Upper lobe of left lung (tissue), 6 donors: ENCODE results near the gene PPM1E. TPM values are rescaled to one million over a fixed set of nuclear protein-coding genes. Genes with fewer than 3 reads are reported as not detected.

ENCODE experiments used
- ATAC-seq, 2 donors: fragments of 200-7000 bp; cut with Tn5 transposase; one replicate each; pipeline ENCODE4 v1.9.1; 2022; ENCODE audit warnings: mild to moderate bottlenecking in 2 of 2, moderate library complexity in 2 of 2; ENCODE audit not compliant: low FRiP score in 2 of 2
- DNase-seq, 2 donors: peaks; one replicate each; pipeline ENCODE4 v3.0.0-alpha.2; 2019 to 2020
- H3K27ac ChIP-seq, 4 donors: fragments of 200-600 bp; sonication (generic); one replicate each; pipeline ENCODE4 v1.5.1; 2016 to 2019
- H3K27me3 ChIP-seq, 4 donors: fragments of 200-600 bp; sonication (generic); one replicate each; pipeline ENCODE4 v1.5.1; 2017 to 2019
- H3K36me3 ChIP-seq, 4 donors: fragments of 200-600 bp; sonication (generic); one replicate each; pipeline ENCODE4 v1.5.1; 2016 to 2019
- H3K4me1 ChIP-seq, 4 donors: fragments of 200-600 bp; sonication (generic); one replicate each; pipeline ENCODE4 v1.5.1; 2018 to 2019
- H3K4me3 ChIP-seq, 4 donors: fragments of 200-600 bp; sonication (generic); one replicate each; pipeline ENCODE4 v1.5.1; 2017 to 2019; ENCODE audit warnings: mild to moderate bottlenecking in 2 of 4, moderate library complexity in 1 of 4
- H3K9me3 ChIP-seq, 4 donors: fragments of 200-600 bp; sonication (generic); one replicate each; pipeline ENCODE4 v1.5.1; 2018 to 2019
- CTCF ChIP-seq, 6 experiments: fragments of 450-650 bp in 4 of 6; fragments of 200-600 bp in 2 of 6; sonication (generic) in 2 of 6; IDR thresholded peaks; one replicate each; pipeline ENCODE4 v1.5.1; 2016 to 2019; ENCODE audit warnings: antibody characterized with exemption in 6 of 6
- EP300 ChIP-seq, 4 donors: sonication (generic); formaldehyde crosslinking; IDR thresholded peaks; one replicate each; pipeline ENCODE4 v1.5.1; 2017; ENCODE audit warnings: antibody characterized with exemption in 4 of 4, control low read depth in 2 of 4
- POLR2A ChIP-seq, 4 donors: fragments of 450-650 bp; IDR thresholded peaks; one replicate each; pipeline ENCODE4 v1.5.1; 2016 to 2017; ENCODE audit warnings: antibody characterized with exemption in 4 of 4, mild to moderate bottlenecking in 2 of 4
- POLR2AphosphoS5 ChIP-seq, 2 donors: sonication (generic); formaldehyde crosslinking; IDR thresholded peaks; one replicate each; pipeline ENCODE4 v1.5.1; 2017; ENCODE audit warnings: antibody characterized with exemption in 2 of 2
- WGBS, 2 donors: methylation state at CpG; one replicate each; pipeline ENCODE4 v1.1.5; 2017 to 2018; 5-methylcytosine and 5-hydroxymethylcytosine counted together
- total RNA-seq, 6 donors: library from RNA; depleted of rRNA in 4 of 6; stranded (reverse); fragments of >200 nt in 4 of 6; gene quantifications; one replicate each; pipeline versions ENCODE4 v1.1.0 to v1.2.1, GENCODE V29; 2016 to 2021
- donor health status: DM: no; HTN: no; CAD: no; lungs with moderate emphysema.
- donor health status: DM: no; HTN: yes; CAD: no; lungs with severe emphysema.

The PPM1E gene
- total RNA-seq, 6 donors from 2014 or later: under 0.01 to 0.76 (median 0.18) TPM

- H3K9me3 ChIP-seq: peaks cover 0 to 4% (median 0%) of the 10 kb centered on the region in 4 donors
- ATAC-seq (no peak), DNase-seq (no peak)
- no peak overlapping the region for H3K27ac ChIP-seq
- no peak for TF ChIP-seq EP300 (IDR thresholded peaks at IDR 0.05)
- TF ChIP-seq CTCF (IDR thresholded peaks at IDR 0.05): no peak
- no peak for TF ChIP-seq POLR2A (IDR thresholded peaks at IDR 0.05)
- TF ChIP-seq POLR2AphosphoS5 (IDR thresholded peaks at IDR 0.05): no peak
- no peaks in the 10 kb centered on the region for H3K27me3 ChIP-seq
- H3K36me3 ChIP-seq: no peaks in the 10 kb centered on the region
- WGBS, 2 donors: 70 to 76% methylated on average over 1 of the region's 1 CpG
- H3K4me3 ChIP-seq: no peak overlapping the region
- H3K4me1 ChIP-seq: no peaks in the 10 kb centered on the region
Observed at GRCh38 chr17:58802188-58802587, 46.5 kb downstream of the PPM1E start.

GRCh38 chr17:58806046-58806445, 50.4 kb downstream of the PPM1E start:
- Histone ChIP-seq H3K27me3 (no peaks in the 10 kb centered on the region), H3K4me3 (no peak overlapping the region), H3K4me1 (no peaks in the 10 kb centered on the region), H3K9me3 (peaks cover 0 to 4% (median 0%) of the 10 kb centered on the region in 4 donors), H3K27ac (no peak overlapping the region), H3K36me3 (no peaks in the 10 kb centered on the region)
- no peak for ATAC-seq
- no peak for TF ChIP-seq CTCF (IDR thresholded peaks at IDR 0.05)
- no peak for TF ChIP-seq POLR2A (IDR thresholded peaks at IDR 0.05)
- TF ChIP-seq POLR2AphosphoS5 (IDR thresholded peaks at IDR 0.05): no peak
- WGBS, 2 donors: 89 to 93% methylated on average over 5 of the region's 5 CpGs
- no peak for DNase-seq

GRCh38 chr17:58808609-58809563, 53.2 kb downstream of the PPM1E start:
- DNase-seq (no peak), ATAC-seq (no peak)
- Histone ChIP-seq H3K4me1 (no peaks in the 10 kb centered on the region), H3K4me3 (no peak overlapping the region), H3K27ac (no peak overlapping the region), H3K9me3 (no peaks in the 10 kb centered on the region), H3K27me3 (no peaks in the 10 kb centered on the region), H3K36me3 (no peaks in the 10 kb centered on the region)
- 75 to 80% methylated on average over 4 to 5 of the region's 5 CpGs for WGBS, 2 donors
- no peak for TF ChIP-seq POLR2A (IDR thresholded peaks at IDR 0.05)
- TF ChIP-seq EP300 (IDR thresholded peaks at IDR 0.05): no peak
- TF ChIP-seq POLR2AphosphoS5 (IDR thresholded peaks at IDR 0.05): no peak
- no peak for TF ChIP-seq CTCF (IDR thresholded peaks at IDR 0.05)

GRCh38 chr17:58809564-58809936, 53.9 kb downstream of the PPM1E start:
- no peak for ATAC-seq
- no peaks in the 10 kb centered on the region for H3K27me3 ChIP-seq
- WGBS, 2 donors: 82 to 83% methylated on average over 1 of the region's 1 CpG
- TF ChIP-seq POLR2AphosphoS5 (IDR thresholded peaks at IDR 0.05): no peak
- TF ChIP-seq CTCF (IDR thresholded peaks at IDR 0.05): no peak
- no peak for TF ChIP-seq EP300 (IDR thresholded peaks at IDR 0.05)
- no peak for TF ChIP-seq POLR2A (IDR thresholded peaks at IDR 0.05)
- H3K27ac ChIP-seq: no peak overlapping the region
- H3K9me3 ChIP-seq: no peaks in the 10 kb centered on the region
- no peak for DNase-seq
- H3K4me1 ChIP-seq: no peaks in the 10 kb centered on the region
- H3K4me3 ChIP-seq: no peak overlapping the region
- no peaks in the 10 kb centered on the region for H3K36me3 ChIP-seq

GRCh38 chr17:58811290-58811689, 55.6 kb downstream of the PPM1E start:
- ATAC-seq (no peak), DNase-seq (no peak)
- H3K36me3 ChIP-seq: no peaks in the 10 kb centered on the region
- no peak overlapping the region for H3K27ac ChIP-seq
- 91 to 96% methylated on average over 3 of the region's 3 CpGs for WGBS, 2 donors
- H3K4me3 ChIP-seq: no peak overlapping the region
- no peaks in the 10 kb centered on the region for H3K4me1 ChIP-seq
- no peaks in the 10 kb centered on the region for H3K27me3 ChIP-seq
- no peaks in the 10 kb centered on the region for H3K9me3 ChIP-seq
- TF ChIP-seq CTCF (IDR thresholded peaks at IDR 0.05): no peak
- no peak for TF ChIP-seq EP300 (IDR thresholded peaks at IDR 0.05)
- no peak for TF ChIP-seq POLR2AphosphoS5 (IDR thresholded peaks at IDR 0.05)
- no peak for TF ChIP-seq POLR2A (IDR thresholded peaks at IDR 0.05)
